ENCODE measurements around the gene NEUROG1.

Gene NEUROG1

DNA sequence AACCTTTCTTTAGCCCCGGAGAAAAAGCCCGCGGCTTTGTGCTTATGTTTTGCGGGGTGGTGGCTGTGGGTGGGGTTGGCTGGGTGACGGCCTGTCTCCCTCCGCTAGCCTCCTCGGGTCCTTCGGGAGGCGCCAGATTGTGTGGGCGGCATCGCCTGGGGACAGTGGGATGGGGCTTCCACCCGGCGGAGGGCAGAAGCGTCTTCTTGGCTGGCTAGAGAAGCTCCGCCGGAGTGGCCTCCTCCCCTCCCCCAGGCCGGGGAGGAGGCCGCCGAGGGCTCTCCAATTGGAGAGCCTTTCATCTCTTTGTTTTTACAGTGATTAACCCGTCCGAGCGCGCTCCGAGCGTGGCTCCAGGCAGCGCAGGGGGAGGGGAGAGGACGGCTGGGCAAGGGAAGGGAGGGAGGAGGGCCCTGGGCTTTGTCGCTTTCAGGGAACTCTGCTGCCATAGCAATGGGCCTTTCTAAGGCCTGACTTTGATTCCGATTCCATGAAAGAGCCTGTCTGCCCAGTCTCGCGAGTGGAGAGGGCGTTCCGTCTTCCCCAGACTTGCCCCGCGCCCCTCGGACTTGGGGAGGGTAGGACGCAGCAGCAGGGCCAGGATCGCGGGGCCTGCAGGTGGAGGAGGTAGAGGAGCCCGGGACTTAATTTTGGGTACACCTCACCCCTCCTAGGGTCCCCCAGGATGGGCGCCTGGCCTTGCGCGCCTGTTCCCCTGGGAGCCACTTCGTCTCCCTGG, 46.9 kb downstream of the NEUROG1 start (continued):
- no peak for TF ChIP-seq BCL11B (tag by site-specific recombination; IDR thresholded peaks at IDR 0.05; ENCODE audit: low read depth)
- TF ChIP-seq GLIS2 (tag by site-specific recombination; IDR thresholded peaks at IDR 0.05) = peak; percentile 86
- TF ChIP-seq, protein P1, sequence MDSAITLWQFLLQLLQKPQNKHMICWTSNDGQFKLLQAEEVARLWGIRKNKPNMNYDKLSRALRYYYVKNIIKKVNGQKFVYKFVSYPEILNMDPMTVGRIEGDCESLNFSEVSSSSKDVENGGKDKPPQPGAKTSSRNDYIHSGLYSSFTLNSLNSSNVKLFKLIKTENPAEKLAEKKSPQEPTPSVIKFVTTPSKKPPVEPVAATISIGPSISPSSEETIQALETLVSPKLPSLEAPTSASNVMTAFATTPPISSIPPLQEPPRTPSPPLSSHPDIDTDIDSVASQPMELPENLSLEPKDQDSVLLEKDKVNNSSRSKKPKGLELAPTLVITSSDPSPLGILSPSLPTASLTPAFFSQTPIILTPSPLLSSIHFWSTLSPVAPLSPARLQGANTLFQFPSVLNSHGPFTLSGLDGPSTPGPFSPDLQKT (IDR thresholded peaks at IDR 0.05; ENCODE audit: borderline replicate concordance, low read depth, low read length) = no peak
- TF ChIP-seq GLIS1 (tag by site-specific recombination; IDR thresholded peaks at IDR 0.05) = peak; percentile 45
- TF ChIP-seq ZFP3 (tag by site-specific recombination; IDR thresholded peaks at IDR 0.05; ENCODE audit: low read depth) = no peak
- TF ChIP-seq ZNF555 (tag by site-specific recombination; conservative IDR thresholded peaks at IDR 0.05) = no peak
- TF ChIP-seq, protein P2, sequence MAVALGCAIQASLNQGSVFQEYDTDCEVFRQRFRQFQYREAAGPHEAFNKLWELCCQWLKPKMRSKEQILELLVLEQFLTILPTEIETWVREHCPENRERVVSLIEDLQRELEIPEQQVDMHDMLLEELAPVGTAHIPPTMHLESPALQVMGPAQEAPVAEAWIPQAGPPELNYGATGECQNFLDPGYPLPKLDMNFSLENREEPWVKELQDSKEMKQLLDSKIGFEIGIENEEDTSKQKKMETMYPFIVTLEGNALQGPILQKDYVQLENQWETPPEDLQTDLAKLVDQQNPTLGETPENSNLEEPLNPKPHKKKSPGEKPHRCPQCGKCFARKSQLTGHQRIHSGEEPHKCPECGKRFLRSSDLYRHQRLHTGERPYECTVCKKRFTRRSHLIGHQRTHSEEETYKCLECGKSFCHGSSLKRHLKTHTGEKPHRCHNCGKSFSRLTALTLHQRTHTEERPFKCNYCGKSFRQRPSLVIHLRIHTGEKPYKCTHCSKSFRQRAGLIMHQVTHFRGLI (tag by site-specific recombination; IDR thresholded peaks at IDR 0.05) = 0 out of 2 replicates have a peak, but pooled peaks have one; percentile 21
- TF ChIP-seq ZNF391 (tag by site-specific recombination; IDR thresholded peaks at IDR 0.05; ENCODE audit: borderline replicate concordance, low read depth) = no peak
- no peak for TF ChIP-seq MZF1 (tag by site-specific recombination; IDR thresholded peaks at IDR 0.05; ENCODE audit: borderline replicate concordance)
- peak; percentile 90 for TF ChIP-seq ZNF341 (tag by site-specific recombination; IDR thresholded peaks at IDR 0.05; ENCODE audit: low read depth)
- no peak for TF ChIP-seq HOXC10 (CRISPR knock-in tag; IDR thresholded peaks at IDR 0.05)
- TF ChIP-seq ZNF146 (tag by site-specific recombination; IDR thresholded peaks at IDR 0.05) = no peak
- TF ChIP-seq, protein P3, sequence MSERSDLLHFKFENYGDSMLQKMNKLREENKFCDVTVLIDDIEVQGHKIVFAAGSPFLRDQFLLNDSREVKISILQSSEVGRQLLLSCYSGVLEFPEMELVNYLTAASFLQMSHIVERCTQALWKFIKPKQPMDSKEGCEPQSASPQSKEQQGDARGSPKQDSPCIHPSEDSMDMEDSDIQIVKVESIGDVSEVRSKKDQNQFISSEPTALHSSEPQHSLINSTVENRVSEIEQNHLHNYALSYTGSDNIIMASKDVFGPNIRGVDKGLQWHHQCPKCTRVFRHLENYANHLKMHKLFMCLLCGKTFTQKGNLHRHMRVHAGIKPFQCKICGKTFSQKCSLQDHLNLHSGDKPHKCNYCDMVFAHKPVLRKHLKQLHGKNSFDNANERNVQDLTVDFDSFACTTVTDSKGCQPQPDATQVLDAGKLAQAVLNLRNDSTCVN (tag by site-specific recombination; optimal IDR thresholded peaks at IDR 0.05) = peak; percentile 42
- TF ChIP-seq, protein P4, sequence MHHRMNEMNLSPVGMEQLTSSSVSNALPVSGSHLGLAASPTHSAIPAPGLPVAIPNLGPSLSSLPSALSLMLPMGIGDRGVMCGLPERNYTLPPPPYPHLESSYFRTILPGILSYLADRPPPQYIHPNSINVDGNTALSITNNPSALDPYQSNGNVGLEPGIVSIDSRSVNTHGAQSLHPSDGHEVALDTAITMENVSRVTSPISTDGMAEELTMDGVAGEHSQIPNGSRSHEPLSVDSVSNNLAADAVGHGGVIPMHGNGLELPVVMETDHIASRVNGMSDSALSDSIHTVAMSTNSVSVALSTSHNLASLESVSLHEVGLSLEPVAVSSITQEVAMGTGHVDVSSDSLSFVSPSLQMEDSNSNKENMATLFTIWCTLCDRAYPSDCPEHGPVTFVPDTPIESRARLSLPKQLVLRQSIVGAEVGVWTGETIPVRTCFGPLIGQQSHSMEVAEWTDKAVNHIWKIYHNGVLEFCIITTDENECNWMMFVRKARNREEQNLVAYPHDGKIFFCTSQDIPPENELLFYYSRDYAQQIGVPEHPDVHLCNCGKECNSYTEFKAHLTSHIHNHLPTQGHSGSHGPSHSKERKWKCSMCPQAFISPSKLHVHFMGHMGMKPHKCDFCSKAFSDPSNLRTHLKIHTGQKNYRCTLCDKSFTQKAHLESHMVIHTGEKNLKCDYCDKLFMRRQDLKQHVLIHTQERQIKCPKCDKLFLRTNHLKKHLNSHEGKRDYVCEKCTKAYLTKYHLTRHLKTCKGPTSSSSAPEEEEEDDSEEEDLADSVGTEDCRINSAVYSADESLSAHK (tag by site-specific recombination; IDR thresholded peaks at IDR 0.05) = peak; percentile 47; the same call in 1 of the 2 replicates
- TF ChIP-seq ZNF596 (tag by site-specific recombination; IDR thresholded peaks at IDR 0.05) = no peak
- no peak for TF ChIP-seq ZNF621 (tag by site-specific recombination; IDR thresholded peaks at IDR 0.05)
- no peak for TF ChIP-seq ZNF292 (tag by site-specific recombination; IDR thresholded peaks at IDR 0.05; ENCODE audit: borderline replicate concordance, low read depth)
- TF ChIP-seq, protein P5, sequence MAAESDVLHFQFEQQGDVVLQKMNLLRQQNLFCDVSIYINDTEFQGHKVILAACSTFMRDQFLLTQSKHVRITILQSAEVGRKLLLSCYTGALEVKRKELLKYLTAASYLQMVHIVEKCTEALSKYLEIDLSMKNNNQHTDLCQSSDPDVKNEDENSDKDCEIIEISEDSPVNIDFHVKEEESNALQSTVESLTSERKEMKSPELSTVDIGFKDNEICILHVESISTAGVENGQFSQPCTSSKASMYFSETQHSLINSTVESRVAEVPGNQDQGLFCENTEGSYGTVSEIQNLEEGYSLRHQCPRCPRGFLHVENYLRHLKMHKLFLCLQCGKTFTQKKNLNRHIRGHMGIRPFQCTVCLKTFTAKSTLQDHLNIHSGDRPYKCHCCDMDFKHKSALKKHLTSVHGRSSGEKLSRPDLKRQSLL (tag by site-specific recombination; IDR thresholded peaks at IDR 0.05) = peak; percentile 79
- TF ChIP-seq ZIC2 (tag by site-specific recombination; IDR thresholded peaks at IDR 0.05) = peak; percentile 65
- TF ChIP-seq WT1 (tag by site-specific recombination; IDR thresholded peaks at IDR 0.05) = peak; percentile 80
- TF ChIP-seq ZBTB8A (tag by site-specific recombination; IDR thresholded peaks at IDR 0.05) = peak; percentile 84
- peak; percentile 90 for TF ChIP-seq ZNF335 (tag by site-specific recombination; conservative IDR thresholded peaks at IDR 0.05)
- TF ChIP-seq ZNF548 (tag by site-specific recombination; IDR thresholded peaks at IDR 0.05) = no peak
- TF ChIP-seq KLF8 (tag by site-specific recombination; IDR thresholded peaks at IDR 0.05) = no peak; the same call in 1 of the 2 replicates
- peak; percentile 76 for TF ChIP-seq IKZF3 (tag by site-specific recombination; IDR thresholded peaks at IDR 0.05)
- TF ChIP-seq ZNF677 (tag by site-specific recombination; IDR thresholded peaks at IDR 0.05) = no peak
- TF ChIP-seq ZNF610 (tag by site-specific recombination; IDR thresholded peaks at IDR 0.05; ENCODE audit: borderline replicate concordance) = peak; percentile 48; the same call in 1 of the 2 replicates
- TF ChIP-seq, protein P6, sequence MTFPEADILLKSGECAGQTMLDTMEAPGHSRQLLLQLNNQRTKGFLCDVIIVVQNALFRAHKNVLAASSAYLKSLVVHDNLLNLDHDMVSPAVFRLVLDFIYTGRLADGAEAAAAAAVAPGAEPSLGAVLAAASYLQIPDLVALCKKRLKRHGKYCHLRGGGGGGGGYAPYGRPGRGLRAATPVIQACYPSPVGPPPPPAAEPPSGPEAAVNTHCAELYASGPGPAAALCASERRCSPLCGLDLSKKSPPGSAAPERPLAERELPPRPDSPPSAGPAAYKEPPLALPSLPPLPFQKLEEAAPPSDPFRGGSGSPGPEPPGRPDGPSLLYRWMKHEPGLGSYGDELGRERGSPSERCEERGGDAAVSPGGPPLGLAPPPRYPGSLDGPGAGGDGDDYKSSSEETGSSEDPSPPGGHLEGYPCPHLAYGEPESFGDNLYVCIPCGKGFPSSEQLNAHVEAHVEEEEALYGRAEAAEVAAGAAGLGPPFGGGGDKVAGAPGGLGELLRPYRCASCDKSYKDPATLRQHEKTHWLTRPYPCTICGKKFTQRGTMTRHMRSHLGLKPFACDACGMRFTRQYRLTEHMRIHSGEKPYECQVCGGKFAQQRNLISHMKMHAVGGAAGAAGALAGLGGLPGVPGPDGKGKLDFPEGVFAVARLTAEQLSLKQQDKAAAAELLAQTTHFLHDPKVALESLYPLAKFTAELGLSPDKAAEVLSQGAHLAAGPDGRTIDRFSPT (tag by site-specific recombination; IDR thresholded peaks at IDR 0.05) = no peak
- no peak for TF ChIP-seq ZNF121 (tag by site-specific recombination; IDR thresholded peaks at IDR 0.05)
- TF ChIP-seq ZNF324 (tag by site-specific recombination; IDR thresholded peaks at IDR 0.05) = no peak
- no peak for TF ChIP-seq ZNF175 (tag by site-specific recombination; IDR thresholded peaks at IDR 0.05)

All from HEK293 (cell line).